Keratinocyte (primary cell): Measurements from ENCODE around the gene MAP7. TPM values are rescaled to one million over a fixed set of nuclear protein-coding genes. Genes with fewer than 3 reads are reported as not detected.

ENCODE experiments used
- DNase-seq: peaks from one replicate; pipeline ENCODE4 v3.0.0-alpha.2; 2011; ENCODE audit warnings: low read depth, missing footprints, low spot score
- FAIRE-seq: peaks from 2 replicates; lab custom pipeline; 2011; peaks lifted over from hg19 to GRCh38; lab: Jason Lieb, UNC
- H2AFZ ChIP-seq: 2 replicates; pipeline ENCODE4 v1.6.0; 2012; ENCODE audit warnings: low read length, control low read depth, inconsistent platforms; ENCODE audit not compliant: control insufficient read depth
- H3K27ac ChIP-seq: 2 replicates; pipeline ENCODE4 v1.5.1; 2011; ENCODE audit warnings: low read length; ENCODE audit not compliant: control insufficient read depth, insufficient read depth
- H3K27me3 ChIP-seq: 3 replicates; pipeline ENCODE4 v1.6.0; 2011; ENCODE audit warnings: low read length; ENCODE audit not compliant: control insufficient read depth, insufficient read depth; ENCODE audit errors: extremely low read depth
- H3K36me3 ChIP-seq, 2 experiments: 2 replicates in 1 of 2; 3 replicates in 1 of 2; pipeline ENCODE4 v1.5.1; 2011; ENCODE audit warnings: low read length in 2 of 2, mild to moderate bottlenecking in 1 of 2; ENCODE audit not compliant: control insufficient read depth in 2 of 2, insufficient read depth in 2 of 2; ENCODE audit errors: extremely low read depth in 1 of 2
- H3K4me1 ChIP-seq: 3 replicates; pipeline ENCODE4 v1.5.1; 2011; ENCODE audit warnings: low read length; ENCODE audit not compliant: control insufficient read depth, insufficient read depth; ENCODE audit errors: extremely low read depth
- H3K4me2 ChIP-seq: 3 replicates; pipeline ENCODE4 v1.6.0; 2011; ENCODE audit warnings: low read depth, low read length; ENCODE audit not compliant: control insufficient read depth, insufficient read depth; ENCODE audit errors: extremely low read depth
- H3K4me3 ChIP-seq, 3 experiments: fragments of 200-600 bp in 1 of 3; sonication (generic) in 1 of 3; 2 replicates in 2 of 3; 3 replicates in 1 of 3; pipeline ENCODE4 v1.5.1; 2011 to 2016; ENCODE audit warnings: low read length in 3 of 3, mild to moderate bottlenecking in 3 of 3, control low read depth in 2 of 3, inconsistent platforms in 1 of 3, low read depth in 1 of 3, mixed read lengths in 1 of 3, mixed run types in 1 of 3, moderate library complexity in 1 of 3; ENCODE audit not compliant: control insufficient read depth in 2 of 3, insufficient read depth in 2 of 3; ENCODE audit errors: extremely low read depth in 1 of 3
- H3K79me2 ChIP-seq: 2 replicates; pipeline ENCODE4 v1.6.0; 2012; ENCODE audit warnings: low read length; ENCODE audit not compliant: control insufficient read depth, insufficient read depth
- H3K9ac ChIP-seq: 3 replicates; pipeline ENCODE4 v1.6.0; 2011; ENCODE audit warnings: low read length; ENCODE audit not compliant: control insufficient read depth, insufficient read depth; ENCODE audit errors: extremely low read depth
- H3K9me1 ChIP-seq: 3 replicates; pipeline ENCODE4 v1.6.0; 2011; ENCODE audit warnings: low read length; ENCODE audit not compliant: control insufficient read depth, insufficient read depth; ENCODE audit errors: extremely low read depth
- H3K9me3 ChIP-seq: 2 replicates; pipeline ENCODE4 v1.5.1; 2012; ENCODE audit warnings: low read depth, low read length; ENCODE audit not compliant: control insufficient read depth
- H4K20me1 ChIP-seq: 3 replicates; pipeline ENCODE4 v1.6.0; 2011; ENCODE audit warnings: low read length; ENCODE audit not compliant: control insufficient read depth, insufficient read depth; ENCODE audit errors: extremely low read depth
- EZH2 ChIP-seq: IDR thresholded peaks from one replicate; pipeline ENCODE4 v1.6.1; 2012; ENCODE audit warnings: inconsistent platforms, mild to moderate bottlenecking, low read length, moderate library complexity
- dilution Hi-C: fragments of 300-500 bp; cut with MboI; formaldehyde crosslinking; loops from one replicate; pipeline ENCODE4 v1.7.0; 2020; ENCODE audit warnings: low sequenced_read_pairs; ENCODE audit not compliant: extremely low pct_ligation_motif_present
- polyA plus RNA-seq, 5 experiments: library from polyadenylated mRNA; depleted of rRNA in 3 of 5; stranded (reverse) in 3 of 5; stranded (forward) in 1 of 5; unstranded in 1 of 5; fragments of >200 nt; gene quantifications; 1 replicate in 1 of 5; 2 replicates in 3 of 5; 3 replicates in 1 of 5; pipeline versions ENCODE4 v1.2.1 to v1.2.3, GENCODE V29; 2011 to 2012; ENCODE audit warnings: missing spikeins in 2 of 5, low read depth in 1 of 5, low replicate concordance in 1 of 5
- TF ChIP-seq, protein P1 (sequence below), 3 experiments: IDR thresholded peaks in 1 of 3; conservative IDR thresholded peaks in 1 of 3; optimal IDR thresholded peaks in 1 of 3; 2 replicates in 2 of 3; 3 replicates in 1 of 3; pipeline versions ENCODE3 to v1.5.1; 2011; ENCODE audit warnings: low read length in 3 of 3, mild to moderate bottlenecking in 3 of 3, moderate library complexity in 2 of 3, control low read depth in 1 of 3, inconsistent platforms in 1 of 3; ENCODE audit not compliant: insufficient read depth in 2 of 3; ENCODE audit errors: extremely low read depth in 1 of 3

The MAP7 gene
- polyA plus RNA-seq, 1 donor (not counting 4 experiments of a cell fraction or from before 2014, with no cell fraction given) = 11.8 TPM

- H2AFZ ChIP-seq = no peak overlapping the region
- H3K4me3 ChIP-seq = no peak overlapping the region
- no peak overlapping the region for H3K4me2 ChIP-seq
- H3K9me1 ChIP-seq = no peaks in the 10 kb centered on the region
- dilution Hi-C loops = no loop called here
- FAIRE-seq = no peak
- peaks cover 9% of the 10 kb centered on the region for H3K27me3 ChIP-seq
- no peak for DNase-seq
- no peaks in the 10 kb centered on the region for H3K36me3 ChIP-seq
- H3K27ac ChIP-seq = no peak overlapping the region
- no peak for TF ChIP-seq EZH2
- TF ChIP-seq, protein P1, sequence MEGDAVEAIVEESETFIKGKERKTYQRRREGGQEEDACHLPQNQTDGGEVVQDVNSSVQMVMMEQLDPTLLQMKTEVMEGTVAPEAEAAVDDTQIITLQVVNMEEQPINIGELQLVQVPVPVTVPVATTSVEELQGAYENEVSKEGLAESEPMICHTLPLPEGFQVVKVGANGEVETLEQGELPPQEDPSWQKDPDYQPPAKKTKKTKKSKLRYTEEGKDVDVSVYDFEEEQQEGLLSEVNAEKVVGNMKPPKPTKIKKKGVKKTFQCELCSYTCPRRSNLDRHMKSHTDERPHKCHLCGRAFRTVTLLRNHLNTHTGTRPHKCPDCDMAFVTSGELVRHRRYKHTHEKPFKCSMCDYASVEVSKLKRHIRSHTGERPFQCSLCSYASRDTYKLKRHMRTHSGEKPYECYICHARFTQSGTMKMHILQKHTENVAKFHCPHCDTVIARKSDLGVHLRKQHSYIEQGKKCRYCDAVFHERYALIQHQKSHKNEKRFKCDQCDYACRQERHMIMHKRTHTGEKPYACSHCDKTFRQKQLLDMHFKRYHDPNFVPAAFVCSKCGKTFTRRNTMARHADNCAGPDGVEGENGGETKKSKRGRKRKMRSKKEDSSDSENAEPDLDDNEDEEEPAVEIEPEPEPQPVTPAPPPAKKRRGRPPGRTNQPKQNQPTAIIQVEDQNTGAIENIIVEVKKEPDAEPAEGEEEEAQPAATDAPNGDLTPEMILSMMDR (optimal IDR thresholded peaks at IDR 0.05 in 1 of 3, IDR thresholded peaks at IDR 0.05 in 1 of 3, conservative IDR thresholded peaks at IDR 0.05 in 1 of 3; ENCODE audit: extremely low read depth in 1 of 3, insufficient read depth in 2 of 3, low read length in 3 of 3) = no peak
- H4K20me1 ChIP-seq = no peaks in the 10 kb centered on the region
- no peaks in the 10 kb centered on the region for H3K9me3 ChIP-seq
- no peaks in the 10 kb centered on the region for H3K79me2 ChIP-seq
- no peaks in the 10 kb centered on the region for H3K4me1 ChIP-seq
- H3K9ac ChIP-seq = no peak overlapping the region
These were observed 219.6 kb downstream of the MAP7 start for GRCh38 chr6:136330634-136331033.

DNA sequence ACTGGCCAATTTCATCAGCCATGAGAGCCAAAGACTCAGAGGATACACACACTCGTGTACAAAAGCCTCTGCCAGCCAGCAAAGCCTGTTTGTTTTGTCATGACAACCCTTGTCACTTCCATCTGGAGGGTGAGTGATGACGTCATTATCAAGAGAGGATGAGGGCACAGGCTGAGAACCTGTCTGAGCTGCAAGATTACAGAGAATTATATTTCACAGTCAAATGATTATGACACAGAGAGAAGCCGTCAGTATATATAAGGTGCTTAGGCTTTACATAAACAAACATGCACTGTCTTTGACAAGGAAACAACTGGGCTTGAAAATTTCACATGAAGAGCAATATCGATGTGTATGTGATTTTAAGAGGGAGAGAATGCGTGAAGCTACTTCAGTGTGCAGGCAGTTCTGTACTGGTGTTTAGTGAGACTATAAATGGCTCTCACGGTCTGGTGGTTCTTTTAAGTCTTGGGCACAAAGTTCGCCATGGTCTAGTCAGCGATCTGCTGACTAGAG, 224.1 kb downstream of the MAP7 start:
- no peak overlapping the region for H3K9ac ChIP-seq
- H3K4me2 ChIP-seq = no peak overlapping the region
- DNase-seq (no peak), FAIRE-seq (no peak)
- dilution Hi-C loops = no loop called here
- no peak for TF ChIP-seq EZH2
- TF ChIP-seq, protein P1 (optimal IDR thresholded peaks at IDR 0.05 in 1 of 3, IDR thresholded peaks at IDR 0.05 in 1 of 3, conservative IDR thresholded peaks at IDR 0.05 in 1 of 3; ENCODE audit: extremely low read depth in 1 of 3, insufficient read depth in 2 of 3, low read length in 3 of 3) = no peak
- no peaks in the 10 kb centered on the region for H3K4me1 ChIP-seq
- H4K20me1 ChIP-seq = no peaks in the 10 kb centered on the region
- no peak overlapping the region for H3K4me3 ChIP-seq
- no peak overlapping the region for H2AFZ ChIP-seq
- no peaks in the 10 kb centered on the region for H3K9me1 ChIP-seq
- no peak overlapping the region for H3K27ac ChIP-seq
- no peaks in the 10 kb centered on the region for H3K27me3 ChIP-seq
- no peaks in the 10 kb centered on the region for H3K9me3 ChIP-seq
- H3K79me2 ChIP-seq = no peaks in the 10 kb centered on the region
- no peaks in the 10 kb centered on the region for H3K36me3 ChIP-seq
